Measurements from ENCODE around the gene USP47. TPM values are rescaled to one million over a fixed set of nuclear protein-coding genes. Genes with fewer than 3 reads are reported as not detected.

Gene USP47
- total and polyA plus RNA-seq, 2 of the 13 experiments (the other 11 are each of a cell fraction or from before 2014, with no cell fraction given), result 12.2 to 52.7 TPM

DNA sequence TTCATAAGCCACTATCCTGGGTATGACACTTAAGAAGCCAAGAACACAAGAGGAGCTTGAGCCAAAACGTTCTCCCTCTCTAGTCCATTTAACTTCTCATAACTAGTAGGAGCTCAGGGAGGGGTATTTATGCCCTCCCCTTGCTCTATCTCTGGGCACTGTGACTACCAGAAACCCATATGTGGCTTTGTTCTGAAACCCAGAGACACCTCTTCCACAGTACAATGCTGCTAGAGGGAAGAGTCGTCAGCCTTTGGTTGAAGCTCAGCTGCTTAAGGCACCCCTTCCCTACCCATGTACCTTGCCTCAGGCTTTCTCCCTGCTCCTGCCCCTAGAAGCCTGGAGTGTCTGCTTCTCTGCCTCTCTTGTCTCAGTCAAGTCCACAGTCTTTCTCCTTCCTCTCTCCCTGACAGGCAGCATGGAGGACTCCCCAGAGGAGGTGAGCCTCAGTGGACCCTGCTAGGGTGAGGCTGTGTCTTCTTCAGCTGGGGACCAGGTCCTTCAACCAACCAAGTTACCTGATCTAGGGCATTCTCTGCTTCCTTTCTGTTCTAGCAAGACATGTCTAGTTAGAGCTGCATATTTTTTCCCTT is 23.1 kb upstream of the USP47 start:
- ChIA-PET CTCF (ENCODE audit: low intra/inter-chr PET ratio, low total read pairs) (no interaction called here), POLR2A (no interaction called here)
- Histone ChIP-seq H3K9ac (ENCODE audit: insufficient read depth, low read depth, low read length) (no peak overlapping the region), H4K20me1 (ENCODE audit: insufficient read depth, low read length) (no peaks in the 10 kb centered on the region), H3K4me2 (ENCODE audit: low read depth, low read length) (no peak overlapping the region), H3K4me1 (ENCODE audit: insufficient read depth, low read length) (peaks cover 17% of the 10 kb centered on the region), H3K27me3 (ENCODE audit: control insufficient read depth in 1 of 2, insufficient read depth in 2 of 2, low read length in 2 of 2) (no peaks in the 10 kb centered on the region), H3K36me3 (replicated peaks in 1 of 2; ENCODE audit: control insufficient read depth in 1 of 2, insufficient read depth in 2 of 2, low read length in 2 of 2) (no peaks in the 10 kb centered on the region), H2AFZ (ENCODE audit: low read length) (peak overlapping the region; percentile 38), H3K79me2 (ENCODE audit: insufficient read depth, low read length) (no peaks in the 10 kb centered on the region), H3K27ac (ENCODE audit: extremely low read length, insufficient read depth, low read length) (no peak overlapping the region), H3K4me3 (replicated peaks in 1 of 3; ENCODE audit: insufficient read depth in 1 of 3, low read depth in 2 of 3, low read length in 3 of 3) (no peak overlapping the region), H3K9me3 (ENCODE audit: low read length) (no peaks in the 10 kb centered on the region)
- TF ChIP-seq, protein P1, sequence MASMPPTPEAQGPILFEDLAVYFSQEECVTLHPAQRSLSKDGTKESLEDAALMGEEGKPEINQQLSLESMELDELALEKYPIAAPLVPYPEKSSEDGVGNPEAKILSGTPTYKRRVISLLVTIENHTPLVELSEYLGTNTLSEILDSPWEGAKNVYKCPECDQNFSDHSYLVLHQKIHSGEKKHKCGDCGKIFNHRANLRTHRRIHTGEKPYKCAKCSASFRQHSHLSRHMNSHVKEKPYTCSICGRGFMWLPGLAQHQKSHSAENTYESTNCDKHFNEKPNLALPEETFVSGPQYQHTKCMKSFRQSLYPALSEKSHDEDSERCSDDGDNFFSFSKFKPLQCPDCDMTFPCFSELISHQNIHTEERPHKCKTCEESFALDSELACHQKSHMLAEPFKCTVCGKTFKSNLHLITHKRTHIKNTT (CRISPR knock-in tag; IDR thresholded peaks at IDR 0.05), result no peak
- TF ChIP-seq ETV6 (CRISPR knock-in tag; conservative IDR thresholded peaks at IDR 0.05) (no peak), ZNF101 (CRISPR knock-in tag; IDR thresholded peaks at IDR 0.05; ENCODE audit: borderline replicate concordance, low read depth) (no peak), KDM2A (CRISPR knock-in tag; IDR thresholded peaks at IDR 0.05; ENCODE audit: borderline replicate concordance, low read depth) (no peak), YEATS4 (CRISPR knock-in tag; IDR thresholded peaks at IDR 0.05; ENCODE audit: borderline replicate concordance) (no peak), ZNF207 (IDR thresholded peaks at IDR 0.05; ENCODE audit: borderline replicate concordance) (no peak), ASH2L (IDR thresholded peaks at IDR 0.05; ENCODE audit: insufficient read length, low read depth, low read length) (no peak)
- TF ChIP-seq, protein P2, sequence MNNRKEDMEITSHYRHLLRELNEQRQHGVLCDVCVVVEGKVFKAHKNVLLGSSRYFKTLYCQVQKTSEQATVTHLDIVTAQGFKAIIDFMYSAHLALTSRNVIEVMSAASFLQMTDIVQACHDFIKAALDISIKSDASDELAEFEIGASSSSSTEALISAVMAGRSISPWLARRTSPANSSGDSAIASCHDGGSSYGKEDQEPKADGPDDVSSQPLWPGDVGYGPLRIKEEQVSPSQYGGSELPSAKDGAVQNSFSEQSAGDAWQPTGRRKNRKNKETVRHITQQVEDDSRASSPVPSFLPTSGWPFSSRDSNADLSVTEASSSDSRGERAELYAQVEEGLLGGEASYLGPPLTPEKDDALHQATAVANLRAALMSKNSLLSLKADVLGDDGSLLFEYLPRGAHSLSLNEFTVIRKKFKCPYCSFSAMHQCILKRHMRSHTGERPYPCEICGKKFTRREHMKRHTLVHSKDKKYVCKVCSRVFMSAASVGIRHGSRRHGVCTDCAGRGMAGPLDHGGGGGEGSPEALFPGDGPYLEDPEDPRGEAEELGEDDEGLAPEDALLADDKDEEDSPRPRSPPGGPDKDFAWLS (CRISPR knock-in tag; IDR thresholded peaks at IDR 0.05; ENCODE audit: borderline replicate concordance), result no peak
- TF ChIP-seq, protein P3, sequence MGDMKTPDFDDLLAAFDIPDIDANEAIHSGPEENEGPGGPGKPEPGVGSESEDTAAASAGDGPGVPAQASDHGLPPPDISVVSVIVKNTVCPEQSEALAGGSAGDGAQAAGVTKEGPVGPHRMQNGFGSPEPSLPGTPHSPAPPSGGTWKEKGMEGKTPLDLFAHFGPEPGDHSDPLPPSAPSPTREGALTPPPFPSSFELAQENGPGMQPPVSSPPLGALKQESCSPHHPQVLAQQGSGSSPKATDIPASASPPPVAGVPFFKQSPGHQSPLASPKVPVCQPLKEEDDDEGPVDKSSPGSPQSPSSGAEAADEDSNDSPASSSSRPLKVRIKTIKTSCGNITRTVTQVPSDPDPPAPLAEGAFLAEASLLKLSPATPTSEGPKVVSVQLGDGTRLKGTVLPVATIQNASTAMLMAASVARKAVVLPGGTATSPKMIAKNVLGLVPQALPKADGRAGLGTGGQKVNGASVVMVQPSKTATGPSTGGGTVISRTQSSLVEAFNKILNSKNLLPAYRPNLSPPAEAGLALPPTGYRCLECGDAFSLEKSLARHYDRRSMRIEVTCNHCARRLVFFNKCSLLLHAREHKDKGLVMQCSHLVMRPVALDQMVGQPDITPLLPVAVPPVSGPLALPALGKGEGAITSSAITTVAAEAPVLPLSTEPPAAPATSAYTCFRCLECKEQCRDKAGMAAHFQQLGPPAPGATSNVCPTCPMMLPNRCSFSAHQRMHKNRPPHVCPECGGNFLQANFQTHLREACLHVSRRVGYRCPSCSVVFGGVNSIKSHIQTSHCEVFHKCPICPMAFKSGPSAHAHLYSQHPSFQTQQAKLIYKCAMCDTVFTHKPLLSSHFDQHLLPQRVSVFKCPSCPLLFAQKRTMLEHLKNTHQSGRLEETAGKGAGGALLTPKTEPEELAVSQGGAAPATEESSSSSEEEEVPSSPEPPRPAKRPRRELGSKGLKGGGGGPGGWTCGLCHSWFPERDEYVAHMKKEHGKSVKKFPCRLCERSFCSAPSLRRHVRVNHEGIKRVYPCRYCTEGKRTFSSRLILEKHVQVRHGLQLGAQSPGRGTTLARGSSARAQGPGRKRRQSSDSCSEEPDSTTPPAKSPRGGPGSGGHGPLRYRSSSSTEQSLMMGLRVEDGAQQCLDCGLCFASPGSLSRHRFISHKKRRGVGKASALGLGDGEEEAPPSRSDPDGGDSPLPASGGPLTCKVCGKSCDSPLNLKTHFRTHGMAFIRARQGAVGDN (CRISPR knock-in tag; IDR thresholded peaks at IDR 0.05), result no peak
- 19% methylated on average over 2 of the region's 2 CpGs for WGBS (ENCODE audit: low lambda C conversion rate)
- FAIRE-seq (no peak), DNase-seq (ENCODE audit: low spot score) (no peak), ATAC-seq (no peak)
- in situ Hi-C loops (cut with HindIII; ENCODE audit: extremely low pct_ligation_motif_present, low pct_unique_long_range_greater_than_20kb), result loop anchor here (25.0 kb wide), 1 partner anchor 469 kb away; no protein-coding TSS in a partner anchor
- intact Hi-C loops (cut with micrococcal nuclease; ENCODE audit: unreplicated experiment), result no loop called here
- BruUV-seq (replicated peaks), result no TSS peak
